HFFc6 (cell line): Measurements from ENCODE around the gene ARMS2. TPM values are rescaled to one million over a fixed set of nuclear protein-coding genes. Genes with fewer than 3 reads are reported as not detected.

ENCODE experiments used
- DNase-seq: peaks from one replicate; pipeline ENCODE4 v3.0.0-alpha.2; 2018
- H3K27ac Mint-ChIP-seq: 2 replicates; pipeline ENCODE4 v1.8.0; 2020; ENCODE audit warnings: mild to moderate bottlenecking, mixed read lengths
- H3K27me3 Mint-ChIP-seq: 2 replicates; pipeline ENCODE4 v1.8.0; 2021; ENCODE audit warnings: mild to moderate bottlenecking, moderate library complexity, mixed read lengths; ENCODE audit not compliant: insufficient read depth
- H3K36me3 Mint-ChIP-seq: 2 replicates; pipeline ENCODE4 v1.8.0; 2021; ENCODE audit warnings: low read depth, mixed read lengths
- H3K4me1 Mint-ChIP-seq: 2 replicates; pipeline ENCODE4 v1.8.0; 2020; ENCODE audit warnings: low read depth, mixed read lengths
- H3K4me3 Mint-ChIP-seq: 2 replicates; pipeline ENCODE4 v1.8.0; 2020; ENCODE audit warnings: mild to moderate bottlenecking, moderate library complexity, mixed read lengths
- H3K9me3 Mint-ChIP-seq: 2 replicates; pipeline ENCODE4 v1.8.0; 2020; ENCODE audit warnings: mild to moderate bottlenecking, mixed read lengths
- total RNA-seq, 6 experiments: library from RNA; stranded (reverse); fragmentation: NEBNext Ultra II Directional; extraction: Animal tissue kit (Norgen Biotek cat#: 25700); gene quantifications; 2 replicates in 1 of 6; 3 replicates in 5 of 6; pipeline ENCODE4 v1.2.3, GENCODE V29; 2021
- TF ChIP-seq, protein P1 (sequence below): fragments of 200-600 bp; sonication (generic); IDR thresholded peaks from 2 replicates; pipeline ENCODE4 v1.5.0; 2021; ENCODE audit warnings: antibody characterized with exemption, mild to moderate bottlenecking

ARMS2 gene
- total RNA-seq, 6 experiments from 2014 or later, result not detected

GRCh38 chr10:122492006-122492405 lies 37.6 kb downstream of the ARMS2 start:
- no peak overlapping the region for H3K27ac Mint-ChIP-seq
- H3K9me3 Mint-ChIP-seq, result no peaks in the 10 kb centered on the region
- H3K4me1 Mint-ChIP-seq, result peaks cover 15% of the 10 kb centered on the region
- DNase-seq, result no peak
- no peak overlapping the region for H3K4me3 Mint-ChIP-seq
- H3K27me3 Mint-ChIP-seq, result peaks cover 1% of the 10 kb centered on the region
- TF ChIP-seq, protein P1, sequence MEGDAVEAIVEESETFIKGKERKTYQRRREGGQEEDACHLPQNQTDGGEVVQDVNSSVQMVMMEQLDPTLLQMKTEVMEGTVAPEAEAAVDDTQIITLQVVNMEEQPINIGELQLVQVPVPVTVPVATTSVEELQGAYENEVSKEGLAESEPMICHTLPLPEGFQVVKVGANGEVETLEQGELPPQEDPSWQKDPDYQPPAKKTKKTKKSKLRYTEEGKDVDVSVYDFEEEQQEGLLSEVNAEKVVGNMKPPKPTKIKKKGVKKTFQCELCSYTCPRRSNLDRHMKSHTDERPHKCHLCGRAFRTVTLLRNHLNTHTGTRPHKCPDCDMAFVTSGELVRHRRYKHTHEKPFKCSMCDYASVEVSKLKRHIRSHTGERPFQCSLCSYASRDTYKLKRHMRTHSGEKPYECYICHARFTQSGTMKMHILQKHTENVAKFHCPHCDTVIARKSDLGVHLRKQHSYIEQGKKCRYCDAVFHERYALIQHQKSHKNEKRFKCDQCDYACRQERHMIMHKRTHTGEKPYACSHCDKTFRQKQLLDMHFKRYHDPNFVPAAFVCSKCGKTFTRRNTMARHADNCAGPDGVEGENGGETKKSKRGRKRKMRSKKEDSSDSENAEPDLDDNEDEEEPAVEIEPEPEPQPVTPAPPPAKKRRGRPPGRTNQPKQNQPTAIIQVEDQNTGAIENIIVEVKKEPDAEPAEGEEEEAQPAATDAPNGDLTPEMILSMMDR, result no peak
- peaks cover 12% of the 10 kb centered on the region for H3K36me3 Mint-ChIP-seq

GRCh38 chr10:122492999-122493481 lies 38.6 kb downstream of the ARMS2 start:
- H3K4me3 Mint-ChIP-seq, result no peak overlapping the region
- no peak overlapping the region for H3K27ac Mint-ChIP-seq
- no peak for DNase-seq
- no peaks in the 10 kb centered on the region for H3K9me3 Mint-ChIP-seq
- peaks cover 1% of the 10 kb centered on the region for H3K27me3 Mint-ChIP-seq
- H3K36me3 Mint-ChIP-seq, result peaks cover 12% of the 10 kb centered on the region
- peaks cover 15% of the 10 kb centered on the region for H3K4me1 Mint-ChIP-seq
- TF ChIP-seq, protein P1, result no peak

- Mint-ChIP-seq H3K27ac (no peak overlapping the region), H3K36me3 (peaks cover 12% of the 10 kb centered on the region), H3K4me3 (no peak overlapping the region), H3K9me3 (no peaks in the 10 kb centered on the region), H3K27me3 (peaks cover 4% of the 10 kb centered on the region), H3K4me1 (peaks cover 15% of the 10 kb centered on the region)
- DNase-seq, result no peak
- TF ChIP-seq, protein P1, result no peak
Observed at GRCh38 chr10:122493761-122494160, 39.3 kb downstream of the ARMS2 start.

GRCh38 chr10:122494173-122494820 lies 39.8 kb downstream of the ARMS2 start:
- Mint-ChIP-seq H3K27ac (no peak overlapping the region), H3K4me3 (no peak overlapping the region), H3K9me3 (no peaks in the 10 kb centered on the region), H3K27me3 (peaks cover 4% of the 10 kb centered on the region), H3K36me3 (peaks cover 12% of the 10 kb centered on the region), H3K4me1 (peaks cover 19% of the 10 kb centered on the region)
- DNase-seq, result no peak
- TF ChIP-seq, protein P1, result no peak

DNA sequence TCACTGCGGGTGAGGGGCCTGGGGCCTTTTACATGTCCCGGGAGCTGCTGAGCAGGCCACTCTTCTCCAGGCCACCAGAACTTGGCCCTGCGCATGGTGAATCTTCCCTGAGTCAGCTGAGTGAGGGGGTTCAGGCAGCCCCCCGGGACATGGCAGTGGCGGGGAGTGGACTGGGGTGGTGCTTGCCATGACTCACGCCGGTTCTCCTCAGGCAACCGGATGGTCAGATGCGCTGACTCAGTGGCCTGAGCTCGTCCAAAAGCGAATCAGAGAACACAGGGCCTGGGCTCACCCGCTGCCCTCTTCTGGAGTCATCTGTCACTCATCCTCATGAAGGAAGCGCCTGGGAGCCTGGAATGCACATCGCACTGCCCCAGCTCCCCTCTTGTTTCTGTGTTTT lies 40.4 kb downstream of the ARMS2 start:
- H3K27me3 Mint-ChIP-seq, result peaks cover 4% of the 10 kb centered on the region
- H3K36me3 Mint-ChIP-seq, result peaks cover 12% of the 10 kb centered on the region
- TF ChIP-seq, protein P1, result no peak
- H3K4me3 Mint-ChIP-seq, result no peak overlapping the region
- no peak overlapping the region for H3K27ac Mint-ChIP-seq
- DNase-seq, result no peak
- H3K4me1 Mint-ChIP-seq, result peaks cover 24% of the 10 kb centered on the region
- H3K9me3 Mint-ChIP-seq, result no peaks in the 10 kb centered on the region
